Caki2 (cell line): ENCODE measurements around the gene GATB. TPM values are rescaled to one million over a fixed set of nuclear protein-coding genes. Genes with fewer than 3 reads are reported as not detected.
A peak's percentile ranks its signal among the peaks of the same experiment; 100 is the strongest.

Experiments
- DNase-seq: peaks from one replicate; pipeline ENCODE4 v3.0.0-alpha.2; 2015; ENCODE audit warnings: low read depth
- in situ Hi-C: cut with HindIII; loops from 2 replicates; pipeline ENCODE4 v1.10.0; 2016; ENCODE audit warnings: low sequenced_read_pairs, low pct_unique_long_range_greater_than_20kb, mixed read lengths
- total RNA-seq: library from RNA; depleted of rRNA; stranded (reverse); fragments of >200 nt; shearing (Covaris generic); gene quantifications from 2 replicates; pipeline ENCODE4 v1.2.3, GENCODE V29; 2014; ENCODE audit warnings: low replicate concordance

Gene GATB
- total RNA-seq, 1 experiment from 2014 or later, result 41.2 TPM

- in situ Hi-C loops, result no loop called here
- DNase-seq, result no peak
Measured at GRCh38 chr4:151644622-151645021, 116.2 kb downstream of the GATB start.

DNA sequence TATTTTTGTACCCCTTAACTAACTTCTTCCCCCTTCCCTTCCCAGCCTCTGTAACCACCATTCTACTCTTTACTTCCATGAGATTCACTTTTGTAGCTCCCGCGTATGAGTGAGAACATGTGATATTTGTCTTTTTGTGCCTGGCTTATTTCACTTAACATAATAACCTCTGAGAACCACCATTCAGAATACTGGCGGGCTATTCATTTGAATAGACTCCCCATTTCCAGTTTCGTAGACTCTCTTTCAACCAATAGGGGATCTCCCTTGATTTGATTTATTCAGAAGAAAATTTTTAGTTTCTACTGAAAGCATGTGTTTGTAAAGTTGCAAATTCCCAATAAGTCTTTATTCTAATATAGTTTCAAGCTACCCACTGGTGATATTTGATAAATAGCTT lies 117.2 kb downstream of the GATB start:
- in situ Hi-C loops, result no loop called here
- no peak for DNase-seq

GRCh38 chr4:151641983-151642382 lies 118.8 kb downstream of the GATB start:
- no peak for DNase-seq
- in situ Hi-C loops, result no loop called here

GRCh38 chr4:151641167-151641566 lies 119.6 kb downstream of the GATB start:
- peak; percentile 33 for DNase-seq
- in situ Hi-C loops, result no loop called here

GRCh38 chr4:151640381-151640780 lies 120.4 kb downstream of the GATB start:
- in situ Hi-C loops, result no loop called here
- DNase-seq, result no peak

DNA sequence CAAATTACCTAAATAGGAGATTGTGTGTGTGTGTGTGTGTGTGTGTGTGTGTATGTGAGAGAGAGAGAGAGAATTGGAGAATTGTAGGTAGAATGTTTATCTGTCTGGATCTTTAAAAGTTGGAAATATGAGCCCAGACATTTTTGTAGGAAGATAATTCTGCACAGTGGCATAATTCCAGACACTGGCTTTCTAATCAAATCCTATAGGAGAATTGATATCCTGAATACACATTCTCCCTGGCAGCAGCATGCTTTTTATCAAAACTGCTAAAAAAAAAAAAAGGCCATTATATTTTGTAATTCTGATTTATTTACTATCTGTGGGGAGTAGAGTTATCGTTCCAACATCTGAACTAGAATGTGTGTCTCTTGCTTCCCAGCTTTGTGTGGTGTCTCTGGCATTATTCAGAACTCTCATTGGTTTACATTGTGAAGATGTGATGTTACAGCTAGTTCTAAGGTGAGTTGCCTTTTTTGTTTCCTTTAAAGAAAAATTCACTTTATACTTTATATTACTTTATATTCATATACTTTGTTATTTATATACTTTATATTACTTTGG lies 122.4 kb downstream of the GATB start:
- no peak for DNase-seq
- in situ Hi-C loops, result no loop called here

DNA sequence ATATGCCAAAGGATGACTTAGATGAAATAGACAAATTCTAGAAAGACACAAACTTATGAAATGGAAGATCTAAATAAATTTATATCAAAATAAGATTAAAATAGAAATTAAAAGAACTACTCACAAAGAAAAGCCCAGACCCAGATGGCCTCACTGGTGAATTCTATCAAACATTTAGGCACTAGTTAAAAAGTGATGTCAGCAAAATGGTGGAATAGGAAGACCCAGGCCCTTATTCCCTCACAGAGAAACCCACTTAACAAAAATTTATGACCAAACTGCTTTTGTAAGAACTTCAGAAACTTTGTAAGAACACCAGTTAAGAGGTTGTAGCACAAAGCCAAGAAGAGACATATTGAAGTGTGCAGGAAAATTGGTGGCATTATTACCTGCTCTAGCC lies 129.5 kb downstream of the GATB start:
- in situ Hi-C loops, result no loop called here
- DNase-seq, result no peak

- in situ Hi-C loops, result no loop called here
- DNase-seq, result no peak
Measured at GRCh38 chr4:151629097-151629783, 131.6 kb downstream of the GATB start.

DNA sequence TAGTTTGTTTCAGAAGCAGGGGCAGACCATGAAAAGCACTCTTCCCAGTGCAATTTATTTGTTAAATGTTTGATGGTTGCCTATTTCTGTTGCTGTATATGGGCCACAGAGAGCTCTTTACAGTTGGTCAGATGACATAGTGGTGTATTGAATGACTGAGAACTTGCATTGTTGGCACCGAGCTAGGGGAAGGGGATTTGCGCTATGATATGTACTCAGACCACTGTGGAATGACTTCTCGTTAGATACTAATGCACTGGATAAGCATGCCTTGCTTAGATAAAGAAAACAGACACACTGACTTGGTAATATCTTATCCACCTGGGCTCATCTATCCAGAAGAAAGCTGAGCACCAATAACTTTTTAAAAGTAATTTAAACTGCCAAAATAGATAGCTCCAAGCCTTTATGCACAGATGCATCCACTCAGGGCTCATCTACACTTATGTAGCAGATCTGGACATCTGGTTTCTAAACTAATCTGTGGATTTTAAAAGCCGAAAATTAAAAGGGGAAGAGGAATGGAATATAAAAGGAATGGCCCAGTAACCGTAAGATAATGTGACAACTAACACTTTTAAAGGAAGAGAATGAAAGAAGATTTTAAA lies 132.7 kb downstream of the GATB start:
- in situ Hi-C loops, result no loop called here
- no peak for DNase-seq

GRCh38 chr4:151627491-151627890 lies 133.3 kb downstream of the GATB start:
- no peak for DNase-seq
- in situ Hi-C loops, result no loop called here

- in situ Hi-C loops, result no loop called here
- DNase-seq, result no peak
Measured at GRCh38 chr4:151626751-151627150, 134.1 kb downstream of the GATB start.

GRCh38 chr4:151626228-151626627 lies 134.6 kb downstream of the GATB start:
- no peak for DNase-seq
- in situ Hi-C loops, result no loop called here

DNA sequence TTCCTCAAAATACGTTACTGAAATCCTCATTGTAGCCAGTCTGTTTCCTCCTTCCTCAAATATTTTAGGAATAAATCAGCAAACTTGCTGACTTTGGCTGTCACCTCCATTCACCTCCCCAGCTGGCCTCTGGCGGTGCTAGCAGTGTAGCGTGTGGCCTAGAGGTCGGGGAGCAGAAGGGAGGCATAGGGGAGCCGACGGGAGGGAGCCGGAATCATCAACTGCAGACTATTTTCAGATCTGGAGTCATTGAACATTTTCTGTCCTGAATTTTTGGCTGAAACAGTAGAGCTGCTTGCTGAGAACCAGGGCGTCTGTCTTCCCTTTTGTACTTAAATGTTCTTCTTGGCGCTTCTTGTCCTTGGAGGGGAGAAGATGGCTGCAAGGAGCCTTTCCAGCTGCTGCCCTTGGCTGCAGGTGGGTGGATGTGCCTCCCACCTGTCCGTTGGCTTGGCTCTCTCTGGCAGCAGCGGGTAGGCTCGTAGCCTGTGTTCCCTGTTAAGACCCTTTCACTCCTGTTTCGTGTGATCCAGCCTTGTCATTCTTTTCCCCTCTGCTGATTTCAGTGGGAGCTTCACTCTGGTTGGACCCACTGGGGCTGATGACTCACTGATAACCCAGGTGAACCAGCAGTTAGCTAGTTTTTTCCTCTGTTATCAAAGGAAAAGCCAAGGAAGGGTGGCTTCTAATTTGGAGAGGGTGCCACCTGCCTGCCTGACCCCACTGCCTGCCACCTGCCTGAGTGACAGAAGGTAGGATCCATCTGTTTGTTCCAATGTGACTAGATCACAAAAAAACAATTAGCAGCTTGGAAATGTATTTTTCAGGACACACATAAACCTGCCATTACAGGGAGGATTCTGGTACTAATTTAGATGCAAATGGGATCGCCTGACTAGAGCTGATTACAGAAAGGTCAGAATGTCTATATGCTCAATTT lies 135.9 kb downstream of the GATB start:
- in situ Hi-C loops, result no loop called here
- DNase-seq, result no peak
